RWPE2 (cell line): Measurements from ENCODE around the gene SBK1.

ENCODE experiments used
- ATAC-seq: fragments of 200-7000 bp; cut with Tn5 transposase; 3 replicates; pipeline ENCODE4 v1.9.1; 2021; ENCODE audit warnings: low read depth
- DNase-seq: peaks from one replicate; pipeline ENCODE4 v3.0.0-alpha.2; 2020; ENCODE audit warnings: low spot score
- H3K27ac ChIP-seq: fragments of 450-650 bp; 2 replicates; pipeline ENCODE4 v1.5.1; 2017; ENCODE audit warnings: mild to moderate bottlenecking; ENCODE audit not compliant: poor library complexity, severe bottlenecking
- H3K27me3 ChIP-seq: fragments of 250-450 bp; sonication (Bioruptor Pico); 2 replicates; pipeline ENCODE4 v1.5.1; 2021; ENCODE audit warnings: mild to moderate bottlenecking, moderate library complexity; ENCODE audit not compliant: insufficient read depth, poor library complexity, severe bottlenecking
- H3K36me3 ChIP-seq: fragments of 250-450 bp; sonication (Bioruptor Pico); 2 replicates; pipeline ENCODE4 v1.5.1; 2020; ENCODE audit warnings: low read depth, mild to moderate bottlenecking, moderate library complexity
- H3K4me1 ChIP-seq: fragments of 250-450 bp; sonication (Bioruptor Pico); 2 replicates; pipeline ENCODE4 v1.5.1; 2021; ENCODE audit warnings: mild to moderate bottlenecking, moderate library complexity; ENCODE audit not compliant: insufficient read depth, poor library complexity, severe bottlenecking
- H3K4me3 ChIP-seq: fragments of 250-450 bp; sonication (Bioruptor Pico); 2 replicates; pipeline ENCODE4 v1.5.1; 2021; ENCODE audit warnings: mild to moderate bottlenecking, moderate library complexity; ENCODE audit not compliant: severe bottlenecking
- H3K9me3 ChIP-seq: fragments of 250-450 bp; sonication (Bioruptor Pico); 2 replicates; pipeline ENCODE4 v1.5.1; 2021; ENCODE audit warnings: mild to moderate bottlenecking, moderate library complexity; ENCODE audit not compliant: severe bottlenecking
- CTCF ChIP-seq: fragments of 450-650 bp; IDR thresholded peaks from one replicate; pipeline ENCODE4 v1.5.1; 2017; ENCODE audit warnings: mild to moderate bottlenecking, moderate library complexity; ENCODE audit not compliant: poor library complexity, severe bottlenecking

SBK1 gene

GRCh38 chr16:28280881-28281836 lies 11.2 kb upstream of the SBK1 start:
- TF ChIP-seq CTCF = no peak
- Histone ChIP-seq H3K4me3 (no peak overlapping the region), H3K4me1 (no peaks in the 10 kb centered on the region), H3K36me3 (no peaks in the 10 kb centered on the region), H3K9me3 (no peaks in the 10 kb centered on the region), H3K27me3 (no peaks in the 10 kb centered on the region), H3K27ac (no peak overlapping the region)
- ATAC-seq = no peak
- DNase-seq = no peak

DNA sequence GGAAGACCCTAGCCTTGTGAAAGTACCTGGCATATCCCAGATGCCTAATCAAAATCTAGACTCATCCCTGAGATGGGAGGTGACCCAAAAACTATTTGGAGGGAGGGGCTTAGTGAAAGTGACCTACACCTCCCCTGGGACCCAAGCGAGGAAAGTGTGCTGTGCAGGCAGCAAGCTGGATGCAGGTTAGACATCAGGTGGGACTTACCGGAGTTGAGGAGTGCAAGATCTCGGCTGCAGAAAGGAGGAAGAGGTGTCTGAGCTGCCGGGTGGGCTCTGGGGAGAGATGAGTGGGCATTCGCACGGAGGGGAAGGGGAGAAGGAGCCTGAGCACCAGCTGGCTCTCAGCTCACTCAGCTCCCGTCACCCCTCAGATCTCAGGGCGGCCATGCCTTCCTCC lies 10.3 kb upstream of the SBK1 start:
- Histone ChIP-seq H3K27me3 (no peaks in the 10 kb centered on the region), H3K27ac (no peak overlapping the region), H3K4me3 (no peak overlapping the region), H3K9me3 (no peaks in the 10 kb centered on the region), H3K36me3 (no peaks in the 10 kb centered on the region), H3K4me1 (no peaks in the 10 kb centered on the region)
- no peak for TF ChIP-seq CTCF
- ATAC-seq (no peak), DNase-seq (no peak)

- H3K36me3 ChIP-seq = no peaks in the 10 kb centered on the region
- no peak for TF ChIP-seq CTCF
- no peak overlapping the region for H3K4me3 ChIP-seq
- DNase-seq (no peak), ATAC-seq (no peak)
- no peaks in the 10 kb centered on the region for H3K9me3 ChIP-seq
- H3K27me3 ChIP-seq = no peaks in the 10 kb centered on the region
- no peaks in the 10 kb centered on the region for H3K4me1 ChIP-seq
- H3K27ac ChIP-seq = no peak overlapping the region
These were observed 9.2 kb upstream of the SBK1 start for GRCh38 chr16:28283173-28283572.

DNA sequence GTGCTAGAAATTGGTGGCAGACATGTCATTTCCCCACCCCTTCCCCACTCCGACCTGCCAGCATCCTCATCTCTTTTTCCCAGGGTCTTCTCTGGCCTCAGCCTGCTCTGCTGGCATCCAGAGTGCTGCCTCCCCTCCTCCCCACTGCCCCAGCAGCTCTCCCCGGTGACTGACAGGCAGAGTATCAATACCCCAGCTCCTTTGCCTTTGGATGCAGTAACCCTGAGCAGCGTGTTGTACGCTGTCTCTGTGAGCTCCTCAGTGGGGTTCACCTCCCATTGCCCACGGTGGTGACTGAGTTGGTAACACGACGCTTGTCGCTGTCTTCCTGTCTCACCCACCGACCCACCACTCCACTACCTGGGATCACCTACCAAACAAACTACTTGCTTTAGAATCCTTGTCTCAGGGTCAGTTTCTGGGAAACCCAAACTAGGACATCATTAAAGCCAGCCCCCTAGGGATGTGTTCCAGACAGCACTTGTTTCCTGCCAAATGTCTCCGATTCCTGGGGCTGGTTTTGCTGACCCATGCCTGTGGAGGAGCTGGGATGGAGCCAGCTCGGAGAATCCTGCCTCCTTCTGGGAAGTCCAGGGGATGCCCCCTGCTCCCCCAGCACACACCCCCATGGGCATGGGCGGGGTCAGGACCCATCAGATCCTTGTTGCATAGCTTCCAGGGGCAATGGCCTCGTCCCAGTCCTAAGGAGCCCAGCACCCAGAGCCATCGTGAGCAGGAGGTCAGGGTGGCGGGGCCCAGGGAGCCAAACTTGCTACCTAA lies 8.3 kb upstream of the SBK1 start:
- Histone ChIP-seq H3K9me3 (no peaks in the 10 kb centered on the region), H3K36me3 (no peaks in the 10 kb centered on the region), H3K27me3 (no peaks in the 10 kb centered on the region), H3K4me3 (no peak overlapping the region), H3K4me1 (no peaks in the 10 kb centered on the region), H3K27ac (no peak overlapping the region)
- no peak for DNase-seq
- ATAC-seq = no peak; the same call in 2 of the 3 replicates
- no peak for TF ChIP-seq CTCF
